Hindlimb muscle (tissue), 1 donor: ENCODE measurements around the gene C6orf47. TPM values are rescaled to one million over a fixed set of nuclear protein-coding genes. Genes with fewer than 3 reads are reported as not detected.

Experiments used
- DNase-seq: peaks from one replicate; pipeline ENCODE4 v3.0.0-alpha.2; 2013
- polyA plus RNA-seq: library from polyadenylated mRNA; unstranded; fragments of 120-200 nt; gene quantifications from one replicate; pipeline ENCODE4 v1.2.1, GENCODE V29; 2013; ENCODE audit not compliant: insufficient read length

Gene C6orf47
- polyA plus RNA-seq, 1 donor: 13.1 TPM

DNA sequence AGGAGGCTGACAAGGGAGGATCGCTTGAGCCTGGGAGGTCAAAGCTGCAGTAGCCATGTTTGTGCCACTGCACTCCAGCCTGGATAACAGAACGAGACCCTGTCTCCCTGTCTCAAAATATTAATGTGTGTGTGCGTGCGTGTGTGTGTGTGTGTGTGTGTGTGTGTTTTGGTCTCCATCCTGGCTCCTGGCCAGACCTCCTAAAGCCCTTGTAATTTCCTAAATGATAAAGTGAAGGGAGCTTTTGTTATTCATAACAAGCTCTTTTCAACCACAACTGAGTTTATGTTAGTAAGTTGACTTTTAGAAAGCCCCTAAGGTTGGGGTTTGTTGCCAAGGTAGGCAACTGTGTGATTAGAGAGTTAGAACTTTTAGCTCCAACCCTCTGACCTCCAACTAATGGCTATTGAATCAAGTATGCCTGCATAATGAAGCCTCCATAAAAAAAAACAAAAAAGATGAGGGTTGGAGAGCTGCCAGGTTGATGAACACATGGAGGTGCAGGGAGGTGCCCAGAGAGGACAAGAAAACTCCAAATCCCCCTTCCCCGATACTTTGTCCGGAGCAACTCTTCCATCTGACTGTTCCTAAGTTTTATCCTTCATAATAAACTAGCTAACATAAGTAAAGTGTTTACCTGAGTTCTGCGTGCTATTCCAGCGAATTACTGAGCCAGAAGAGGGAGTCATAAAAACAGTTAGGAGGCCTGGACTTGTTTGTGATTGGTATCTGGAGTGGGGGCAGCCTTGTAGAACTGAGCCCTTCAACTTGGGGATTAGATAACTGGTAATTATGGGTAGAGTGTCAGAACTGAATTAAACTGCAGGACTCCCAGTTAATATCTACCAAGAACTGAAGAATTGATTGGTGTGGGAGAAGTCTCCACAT, 50.8 kb downstream of the C6orf47 start:
- DNase-seq: no peak

Other genes starting within 250 kb of the C6orf47 start
- gene MICB, start 162.6 kb downstream of the C6orf47 start, polyA plus RNA-seq: 0.85 TPM
- not detected for gene MCCD1, start 131.8 kb downstream of the C6orf47 start, polyA plus RNA-seq
- 420 TPM for gene DDX39B, start 118.8 kb downstream of the C6orf47 start, polyA plus RNA-seq
- 4.2 TPM for gene ATP6V1G2, start 114.2 kb downstream of the C6orf47 start, polyA plus RNA-seq
- 18.9 TPM for gene NFKBIL1, start 113.2 kb downstream of the C6orf47 start, polyA plus RNA-seq
- not detected for gene LTA, start 88.5 kb downstream of the C6orf47 start, polyA plus RNA-seq
- gene TNF, start 85.2 kb downstream of the C6orf47 start, polyA plus RNA-seq: 0.12 TPM
- 1.5 TPM for gene LTB, start 78.4 kb downstream of the C6orf47 start, polyA plus RNA-seq
- gene LST1, start 74.5 kb downstream of the C6orf47 start, polyA plus RNA-seq: 8.3 TPM
- gene NCR3, start 67.8 kb downstream of the C6orf47 start, polyA plus RNA-seq: not detected
- 24.6 TPM for gene AIF1, start 45.5 kb downstream of the C6orf47 start, polyA plus RNA-seq
- 166 TPM for gene PRRC2A, start 40.1 kb downstream of the C6orf47 start, polyA plus RNA-seq
- 252 TPM for gene BAG6, start 8.1 kb downstream of the C6orf47 start, polyA plus RNA-seq
- 3.3 TPM for gene APOM, start 4.9 kb downstream of the C6orf47 start, polyA plus RNA-seq
- gene GPANK1, start 4.2 kb upstream of the C6orf47 start, polyA plus RNA-seq: 17.1 TPM
- gene CSNK2B, start 5.3 kb upstream of the C6orf47 start, polyA plus RNA-seq: 127 TPM
- 11.7 TPM for gene LY6G5B, start 9.2 kb upstream of the C6orf47 start, polyA plus RNA-seq
- 6.3 TPM for gene LY6G5C, start 20.3 kb upstream of the C6orf47 start, polyA plus RNA-seq
- 54.6 TPM for gene ABHD16A, start 42.5 kb upstream of the C6orf47 start, polyA plus RNA-seq
- not detected for gene LY6G6F, start 46.1 kb upstream of the C6orf47 start, polyA plus RNA-seq
- not detected for gene LY6G6D, start 54.6 kb upstream of the C6orf47 start, polyA plus RNA-seq
- 0.28 TPM for gene LY6G6C, start 61.0 kb upstream of the C6orf47 start, polyA plus RNA-seq
- gene MPIG6B, start 62.6 kb upstream of the C6orf47 start, polyA plus RNA-seq: 0.71 TPM
- gene DDAH2, start 68.5 kb upstream of the C6orf47 start, polyA plus RNA-seq: 128 TPM
- gene CLIC1, start 75.8 kb upstream of the C6orf47 start, polyA plus RNA-seq: 116 TPM
- gene MSH5, start 79.2 kb upstream of the C6orf47 start, polyA plus RNA-seq: 14.4 TPM
- gene SAPCD1, start 101.9 kb upstream of the C6orf47 start, polyA plus RNA-seq: 2.4 TPM
- 2.5 TPM for gene VWA7, start 116.5 kb upstream of the C6orf47 start, polyA plus RNA-seq
- gene VARS1, start 135.0 kb upstream of the C6orf47 start, polyA plus RNA-seq: 48.6 TPM
- 51.7 TPM for gene LSM2, start 146.2 kb upstream of the C6orf47 start, polyA plus RNA-seq
- 3.7 TPM for gene HSPA1L, start 154.5 kb upstream of the C6orf47 start, polyA plus RNA-seq
- gene HSPA1A, start 154.8 kb upstream of the C6orf47 start, polyA plus RNA-seq: 84.3 TPM
- gene HSPA1B, start 167.0 kb upstream of the C6orf47 start, polyA plus RNA-seq: 61.2 TPM
- 17.7 TPM for gene NEU1, start 202.0 kb upstream of the C6orf47 start, polyA plus RNA-seq
- 0.23 TPM for gene SLC44A4, start 218.2 kb upstream of the C6orf47 start, polyA plus RNA-seq
- 33.6 TPM for gene EHMT2, start 236.9 kb upstream of the C6orf47 start, polyA plus RNA-seq
- 10.9 TPM for gene ZBTB12, start 241.3 kb upstream of the C6orf47 start, polyA plus RNA-seq